Activated naive CD4-positive, alpha-beta T cell (primary cell): ENCODE measurements around the gene PKD1L1.
"Not testable (repeated sequence)": the region's sequence is repeated elsewhere in the genome, so short reads cannot be mapped to it uniquely, and the experiment has no call there.

Source experiments
- DNase-seq, 4 experiments: peaks; one replicate each; lab custom pipeline; 2025; lab: John Stamatoyannopoulos, UW

Gene PKD1L1

DNA sequence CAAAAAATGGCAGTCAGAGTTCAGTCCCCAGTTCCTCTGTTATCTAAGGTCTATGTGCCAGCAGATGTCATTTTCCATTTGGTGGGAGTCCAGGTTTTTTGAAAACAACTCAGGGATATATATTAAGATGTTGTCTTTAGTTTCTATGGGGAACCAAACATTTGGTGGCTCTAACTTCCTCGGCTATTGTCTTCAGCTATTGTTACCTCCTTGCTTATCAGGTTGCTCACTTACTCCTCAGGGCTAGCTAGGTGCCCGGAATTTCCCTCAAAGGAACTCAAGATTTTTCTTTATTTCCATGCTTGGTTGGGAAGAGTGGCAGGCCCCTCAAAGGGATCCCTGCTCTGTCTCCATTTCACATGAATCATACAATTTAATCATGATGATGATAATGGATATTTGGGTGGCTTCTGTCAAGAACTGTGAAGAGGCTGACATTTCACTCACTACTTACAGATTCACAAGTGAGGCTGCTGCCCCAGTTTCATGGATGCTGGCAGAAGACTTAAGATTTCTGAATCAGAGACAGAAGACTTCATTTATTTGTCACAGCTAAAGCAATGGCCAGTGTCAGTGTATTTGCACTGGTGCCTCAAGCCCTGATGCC, 182.8 kb downstream of the PKD1L1 start:
- DNase-seq, result no peak

- DNase-seq, result no peak
These were observed 183.5 kb downstream of the PKD1L1 start for GRCh38 chr7:47764746-47765145.

GRCh38 chr7:47763063-47763974, 184.9 kb downstream of the PKD1L1 start:
- DNase-seq, result no peak

DNA sequence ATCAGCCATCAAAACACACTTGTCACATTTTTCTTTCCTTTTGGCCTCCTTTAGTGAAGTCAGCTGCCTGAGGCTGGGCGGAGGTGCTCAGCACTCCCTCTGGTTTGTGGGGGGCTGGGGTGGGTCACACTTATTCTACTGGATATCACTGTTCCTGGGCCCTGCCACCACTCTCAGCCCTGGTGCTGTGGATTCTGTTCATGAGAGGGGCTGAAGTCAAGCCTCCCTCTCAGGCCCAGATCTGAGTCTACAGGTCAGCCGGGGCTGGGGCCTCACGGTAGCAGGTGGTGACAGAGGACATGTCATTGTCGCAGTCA, 185.6 kb downstream of the PKD1L1 start:
- no peak for DNase-seq

DNA sequence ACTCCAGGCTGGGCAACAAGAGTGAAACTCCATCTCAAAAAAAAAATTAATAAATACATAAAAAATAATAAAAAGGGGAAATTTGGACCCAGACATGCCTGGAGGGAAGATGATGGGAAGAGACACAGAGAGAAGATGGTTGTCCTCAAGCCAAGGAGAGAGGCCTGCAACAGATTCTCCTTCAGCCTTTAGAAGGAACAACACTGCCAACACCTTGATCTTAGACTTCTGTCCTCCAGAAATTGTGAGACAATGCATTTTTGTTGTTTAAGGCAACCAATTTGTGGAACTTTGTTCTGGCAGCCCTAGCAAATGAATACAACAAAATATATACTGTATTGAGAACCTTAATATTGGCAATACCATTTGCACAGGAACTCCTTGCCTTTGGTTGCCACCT, 186.1 kb downstream of the PKD1L1 start:
- no peak for DNase-seq

DNA sequence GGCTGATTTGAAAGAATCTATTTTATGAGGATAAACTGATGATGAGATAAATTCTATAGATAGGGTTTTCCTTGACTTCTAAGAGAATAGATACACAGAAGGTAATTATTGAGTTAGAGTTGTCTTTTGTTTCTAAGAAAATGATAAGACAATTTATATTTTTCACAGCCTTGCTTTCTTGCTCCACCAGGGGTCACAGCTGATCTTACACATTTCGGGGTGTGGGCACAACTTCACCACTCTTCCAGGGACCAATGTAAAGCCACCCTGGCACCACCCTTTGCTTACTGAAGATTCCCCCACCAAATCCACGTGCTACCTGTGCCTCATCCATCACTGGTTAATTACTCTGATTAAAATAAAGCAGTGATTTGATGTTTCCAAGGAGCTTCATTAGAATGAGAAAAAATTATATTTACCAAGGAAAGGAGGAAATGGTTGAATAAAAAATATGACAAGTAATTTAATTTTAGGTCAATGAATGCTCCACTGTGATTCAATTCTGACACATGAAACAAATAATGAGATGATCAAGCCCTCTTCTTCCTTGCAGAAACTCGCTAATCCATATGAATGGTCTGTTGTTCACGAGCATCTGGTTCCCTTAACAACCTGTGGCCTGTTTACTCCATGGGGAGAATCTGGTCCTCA, 189.1 kb downstream of the PKD1L1 start:
- DNase-seq, result no peak

GRCh38 chr7:47758546-47758945, 189.7 kb downstream of the PKD1L1 start:
- DNase-seq, result no peak

DNA sequence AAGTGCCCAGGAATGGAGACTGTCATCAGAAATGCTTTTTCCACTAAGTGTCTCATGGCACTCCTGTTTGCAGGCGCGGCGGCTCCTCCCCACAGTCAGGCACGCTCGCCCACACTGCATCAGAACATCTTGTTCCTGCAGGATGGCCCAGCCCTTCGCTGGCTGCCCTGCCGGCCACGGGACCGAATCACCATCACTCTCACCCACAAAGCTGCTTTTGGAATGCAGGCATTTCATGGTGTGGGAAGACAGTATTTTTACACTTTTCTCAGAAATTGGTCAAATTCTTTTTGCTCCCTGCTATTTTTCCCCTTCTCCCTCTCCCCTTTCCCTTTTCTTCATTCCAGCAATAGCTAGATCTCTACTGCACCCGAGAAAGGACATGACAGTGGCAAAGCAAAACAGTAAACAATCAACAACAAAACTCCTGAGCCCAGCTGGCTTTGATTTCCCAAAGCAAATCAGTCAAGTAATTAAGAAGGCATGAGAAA, 190.3 kb downstream of the PKD1L1 start:
- DNase-seq, result no peak

- DNase-seq, result no peak
These were observed 191.6 kb downstream of the PKD1L1 start for GRCh38 chr7:47756636-47757035.

DNA sequence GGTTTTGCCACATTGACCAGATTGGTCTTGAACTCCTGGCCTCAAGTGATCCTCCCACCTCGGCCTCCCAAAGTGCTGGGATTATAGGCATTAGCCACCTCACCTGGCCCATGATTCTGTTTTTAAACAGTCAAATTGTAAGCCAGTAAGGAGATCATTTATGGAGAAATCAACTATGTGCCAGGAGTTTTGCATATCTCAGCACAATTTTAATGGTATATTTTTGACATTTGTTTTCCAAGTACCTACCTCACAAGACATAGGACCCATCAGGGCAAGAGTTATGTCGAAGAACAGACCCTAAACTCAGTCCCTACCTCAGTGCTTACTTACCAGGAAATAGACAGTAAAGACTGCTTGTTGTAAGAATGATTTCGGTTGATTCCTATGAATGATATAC, 193.0 kb downstream of the PKD1L1 start:
- no peak for DNase-seq

- DNase-seq, result not testable (repeated sequence)
These were observed 196.5 kb downstream of the PKD1L1 start for GRCh38 chr7:47751724-47752123.

- DNase-seq, result no peak
These were observed 197.2 kb downstream of the PKD1L1 start for GRCh38 chr7:47751043-47751442.

DNA sequence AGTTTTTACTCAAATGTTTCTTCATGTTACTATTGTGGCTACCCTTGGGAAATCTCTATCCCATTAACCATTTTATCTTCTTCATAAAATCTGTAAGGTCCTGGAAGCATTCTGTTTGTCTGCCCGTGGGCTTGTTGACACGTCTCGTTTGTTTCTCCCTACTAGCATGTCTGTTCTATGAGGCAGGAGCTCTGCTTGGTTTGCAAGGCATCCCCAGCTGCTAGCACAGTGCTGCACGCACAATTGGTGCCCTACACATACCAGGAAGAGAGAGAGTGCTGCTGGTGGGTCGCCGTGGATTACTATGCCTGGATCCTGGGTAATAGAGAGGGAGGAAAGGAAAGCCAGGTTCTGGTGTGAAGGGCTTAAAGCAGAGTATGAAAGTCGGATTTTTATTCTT, 200.2 kb downstream of the PKD1L1 start:
- DNase-seq, result no peak

DNA sequence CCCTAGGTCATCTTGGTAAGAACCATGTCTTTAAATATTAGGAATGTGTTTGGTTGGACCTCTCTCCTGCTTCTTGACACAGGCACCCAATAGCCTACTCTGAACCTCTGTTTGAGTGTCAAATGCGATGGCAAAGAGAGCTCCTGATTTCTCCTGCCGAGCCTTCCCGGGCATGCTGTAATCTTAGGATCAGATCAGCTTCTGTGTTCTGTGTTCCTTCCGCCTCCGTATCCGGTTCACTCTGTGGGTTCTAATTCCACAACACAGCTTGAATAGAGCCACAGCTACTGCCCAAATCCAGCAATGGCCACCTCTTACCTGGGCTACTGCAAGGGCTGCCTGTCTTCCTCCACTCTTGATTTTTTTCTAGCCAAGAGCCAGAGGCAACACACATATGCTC, 201.1 kb downstream of the PKD1L1 start:
- DNase-seq, result no peak

GRCh38 chr7:47746468-47746867, 201.8 kb downstream of the PKD1L1 start:
- no peak for DNase-seq

GRCh38 chr7:47744883-47745282, 203.4 kb downstream of the PKD1L1 start:
- DNase-seq, result no peak

GRCh38 chr7:47743965-47744591, 204.2 kb downstream of the PKD1L1 start:
- no peak for DNase-seq

DNA sequence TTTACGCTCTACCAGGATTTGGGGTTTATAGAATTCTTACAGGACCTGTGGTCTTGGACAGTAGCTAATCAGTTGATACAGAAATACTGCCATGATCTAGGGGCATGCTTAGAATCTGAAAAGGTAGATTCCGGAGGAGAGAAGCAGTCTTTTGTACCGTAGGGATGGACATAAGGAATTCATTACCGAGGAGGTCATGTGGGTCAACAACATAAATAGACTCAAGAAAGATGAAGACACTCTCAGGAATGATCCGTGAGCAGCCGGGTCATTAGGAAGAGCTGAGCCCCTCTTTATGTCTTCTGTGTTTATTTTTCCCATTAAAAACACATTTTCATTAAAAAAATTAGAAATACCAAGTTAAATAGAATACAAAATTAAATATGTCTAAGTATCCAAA, 206.3 kb downstream of the PKD1L1 start:
- no peak for DNase-seq

GRCh38 chr7:47739891-47740290, 208.4 kb downstream of the PKD1L1 start:
- no peak for DNase-seq

DNA sequence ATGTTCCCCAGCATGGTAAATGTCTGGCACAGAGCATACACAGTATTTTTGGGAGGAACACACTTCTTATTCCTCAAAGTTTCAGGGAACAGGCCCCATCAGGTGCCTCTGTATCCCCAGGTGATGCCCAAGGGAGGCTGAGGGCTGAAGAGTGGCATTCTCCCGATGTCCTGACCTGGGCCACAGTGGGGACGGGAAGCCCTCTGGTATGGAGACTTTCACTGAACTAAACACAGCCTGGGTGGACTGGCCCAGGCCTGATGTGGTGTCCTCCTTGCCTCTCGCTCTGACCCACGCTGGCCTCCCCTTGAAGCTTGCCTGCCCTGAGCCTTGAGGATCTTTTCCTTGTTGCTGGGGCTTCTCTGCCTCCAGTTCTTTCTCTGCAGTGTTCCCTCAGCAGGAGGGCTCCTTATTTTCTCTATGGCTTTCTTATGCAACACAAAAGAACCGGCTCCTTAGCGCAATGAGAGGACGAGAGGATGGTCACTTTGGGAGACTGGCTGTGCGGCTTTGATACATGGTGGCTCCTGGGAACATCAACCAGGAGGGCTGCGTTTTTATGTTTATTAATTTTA, 208.9 kb downstream of the PKD1L1 start:
- DNase-seq, result no peak

GRCh38 chr7:47738563-47739166, 209.6 kb downstream of the PKD1L1 start:
- no peak for DNase-seq

DNA sequence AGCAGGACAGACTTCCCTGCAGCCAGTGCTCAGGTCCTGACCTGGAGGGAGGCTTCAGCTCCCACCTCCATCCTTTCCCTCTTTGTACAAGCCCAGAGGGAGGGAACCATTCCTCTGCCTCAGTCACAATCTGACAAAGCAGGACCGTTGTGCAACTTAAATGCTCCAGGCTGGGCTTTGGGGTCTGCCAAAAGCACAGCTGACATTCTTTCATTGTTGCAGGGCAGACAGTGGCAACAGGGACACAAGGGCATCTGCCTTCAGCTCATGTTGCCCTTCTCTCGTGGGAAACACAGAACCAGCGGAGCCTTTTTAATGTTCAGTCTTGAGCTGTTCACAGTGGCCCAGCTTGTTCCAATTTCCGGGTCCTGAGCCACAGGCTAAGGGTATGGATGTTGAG, 210.7 kb downstream of the PKD1L1 start:
- no peak for DNase-seq
